Activated CD8-positive, alpha-beta T cell treated with anti-CD3 and anti-CD28 coated beads for 36 hours (primary cell): ENCODE data around the gene LHFPL3. TPM values are rescaled to one million over a fixed set of nuclear protein-coding genes. Genes with fewer than 3 reads are reported as not detected.

Experiments used
- ATAC-seq: fragments of 200-7000 bp; cut with Tn5 transposase; one replicate; pipeline ENCODE4 v1.10.0; 2021; ENCODE audit warnings: mild to moderate bottlenecking, moderate library complexity
- CTCF ChIA-PET: fragments of 350-600 bp; sonication (Branson Sonifier 250); formaldehyde crosslinking; loops from one replicate; lab custom pipeline; 2021; ENCODE audit warnings: antibody characterized with exemption; lab: Charles Lee
- POLR2A ChIA-PET: fragments of 350-600 bp; sonication (Branson Sonifier 250); formaldehyde crosslinking; loops from one replicate; lab custom pipeline; 2021; ENCODE audit warnings: antibody characterized with exemption; lab: Charles Lee
- DNase-seq: peaks from one replicate; pipeline ENCODE4 v3.0.0-alpha.2; 2020
- H3K27ac Mint-ChIP-seq: one replicate; pipeline ENCODE4 v1.8.0; 2021; ENCODE audit warnings: mild to moderate bottlenecking, mixed read lengths
- H3K27me3 Mint-ChIP-seq: one replicate; pipeline ENCODE4 v1.8.0; 2021; ENCODE audit warnings: mixed read lengths
- H3K36me3 Mint-ChIP-seq: one replicate; pipeline ENCODE4 v1.8.0; 2021; ENCODE audit warnings: low read depth, mixed read lengths
- H3K4me1 Mint-ChIP-seq: one replicate; pipeline ENCODE4 v1.8.0; 2021; ENCODE audit warnings: low read depth, mixed read lengths
- H3K4me3 Mint-ChIP-seq: one replicate; pipeline ENCODE4 v1.8.0; 2021; ENCODE audit warnings: mild to moderate bottlenecking, moderate library complexity, mixed read lengths
- H3K9me3 Mint-ChIP-seq: one replicate; pipeline ENCODE4 v1.8.0; 2021; ENCODE audit warnings: mixed read lengths
- intact Hi-C: fragments of 100-400 bp; cut with micrococcal nuclease; formaldehyde crosslinking; loops from one replicate; pipeline ENCODE4 v1.10.0; 2022
- total RNA-seq, 2 experiments: library from RNA; stranded (reverse); gene quantifications; one replicate each; pipeline ENCODE4 v1.2.3, GENCODE V29; 2021
- TF ChIP-seq, protein P1 (sequence below): fragments of 200-600 bp; IDR thresholded peaks from one replicate; pipeline ENCODE4 v1.8.0; 2022; ENCODE audit warnings: antibody characterized with exemption, mild to moderate bottlenecking

Gene LHFPL3
- total RNA-seq, 2 experiments from 2014 or later: not detected

DNA sequence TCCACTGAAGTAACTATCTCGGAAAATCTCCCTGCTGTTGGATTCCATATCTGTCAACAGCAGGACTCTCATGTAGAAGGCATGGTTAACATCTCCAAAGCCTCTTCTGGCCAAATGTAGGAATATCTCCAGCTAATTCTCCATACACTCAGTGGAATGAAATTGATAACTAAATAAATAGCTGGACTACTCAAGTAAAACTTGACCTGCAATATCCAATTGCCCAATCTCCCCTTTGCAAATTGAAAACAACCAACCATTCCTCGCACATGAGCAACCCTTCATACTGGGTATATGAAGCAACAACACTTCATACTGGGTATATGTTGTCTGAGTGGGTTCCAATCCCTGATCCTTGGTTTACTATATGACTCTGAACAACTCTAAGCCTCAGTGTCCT is 580.2 kb downstream of the LHFPL3 start:
- H3K36me3 Mint-ChIP-seq: no peaks in the 10 kb centered on the region
- ATAC-seq: no peak
- H3K4me1 Mint-ChIP-seq: no peaks in the 10 kb centered on the region
- peaks cover 5% of the 10 kb centered on the region for H3K27me3 Mint-ChIP-seq
- no peak for DNase-seq
- TF ChIP-seq, protein P1, sequence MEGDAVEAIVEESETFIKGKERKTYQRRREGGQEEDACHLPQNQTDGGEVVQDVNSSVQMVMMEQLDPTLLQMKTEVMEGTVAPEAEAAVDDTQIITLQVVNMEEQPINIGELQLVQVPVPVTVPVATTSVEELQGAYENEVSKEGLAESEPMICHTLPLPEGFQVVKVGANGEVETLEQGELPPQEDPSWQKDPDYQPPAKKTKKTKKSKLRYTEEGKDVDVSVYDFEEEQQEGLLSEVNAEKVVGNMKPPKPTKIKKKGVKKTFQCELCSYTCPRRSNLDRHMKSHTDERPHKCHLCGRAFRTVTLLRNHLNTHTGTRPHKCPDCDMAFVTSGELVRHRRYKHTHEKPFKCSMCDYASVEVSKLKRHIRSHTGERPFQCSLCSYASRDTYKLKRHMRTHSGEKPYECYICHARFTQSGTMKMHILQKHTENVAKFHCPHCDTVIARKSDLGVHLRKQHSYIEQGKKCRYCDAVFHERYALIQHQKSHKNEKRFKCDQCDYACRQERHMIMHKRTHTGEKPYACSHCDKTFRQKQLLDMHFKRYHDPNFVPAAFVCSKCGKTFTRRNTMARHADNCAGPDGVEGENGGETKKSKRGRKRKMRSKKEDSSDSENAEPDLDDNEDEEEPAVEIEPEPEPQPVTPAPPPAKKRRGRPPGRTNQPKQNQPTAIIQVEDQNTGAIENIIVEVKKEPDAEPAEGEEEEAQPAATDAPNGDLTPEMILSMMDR: no peak
- no peaks in the 10 kb centered on the region for H3K9me3 Mint-ChIP-seq
- CTCF ChIA-PET: interaction anchor here (2.9 to 3.7 kb wide), 2 partner anchors 10 to 25 kb away, joined by 16 to 23 read pairs; no protein-coding TSS in a partner anchor
- no peak overlapping the region for H3K4me3 Mint-ChIP-seq
- POLR2A ChIA-PET: interaction anchor here (0.6 kb wide), 1 partner anchor 436 kb away, joined by 3 read pairs; no protein-coding TSS in a partner anchor
- intact Hi-C loops: no loop called here
- H3K27ac Mint-ChIP-seq: no peak overlapping the region

DNA sequence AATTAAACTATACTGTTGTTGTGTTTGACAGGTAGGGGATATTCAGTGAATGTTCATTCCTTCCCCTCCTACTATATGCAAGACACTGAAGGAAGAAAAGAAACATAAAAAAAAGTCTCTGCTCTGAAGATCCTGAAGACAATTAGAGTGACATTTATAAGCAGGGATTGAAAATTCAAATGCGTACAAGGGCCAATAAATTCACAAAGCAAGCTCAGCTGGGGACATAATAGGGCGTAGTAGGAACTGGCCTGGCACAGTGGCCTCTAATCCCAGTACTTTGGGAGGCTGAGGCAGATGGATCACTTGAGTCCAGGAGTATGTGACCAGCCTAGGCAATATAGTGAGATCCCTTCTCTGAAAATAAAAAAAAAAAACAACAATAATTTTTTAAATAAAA is 580.7 kb downstream of the LHFPL3 start:
- intact Hi-C loops: no loop called here
- Mint-ChIP-seq H3K27me3 (peaks cover 3% of the 10 kb centered on the region), H3K9me3 (no peaks in the 10 kb centered on the region), H3K27ac (no peak overlapping the region), H3K4me3 (no peak overlapping the region), H3K4me1 (no peaks in the 10 kb centered on the region), H3K36me3 (no peaks in the 10 kb centered on the region)
- ChIA-PET CTCF (interaction anchor here (0.7 to 3.7 kb wide), 4 partner anchors 9 to 61 kb away, joined by 3 to 23 read pairs (median 10); no protein-coding TSS in a partner anchor), POLR2A (interaction anchor here (0.6 to 1.1 kb wide), 2 partner anchors 14 to 435 kb away, joined by 3 to 4 read pairs; no protein-coding TSS in a partner anchor)
- DNase-seq: no peak
- no peak for ATAC-seq
- TF ChIP-seq, protein P1: no peak

DNA sequence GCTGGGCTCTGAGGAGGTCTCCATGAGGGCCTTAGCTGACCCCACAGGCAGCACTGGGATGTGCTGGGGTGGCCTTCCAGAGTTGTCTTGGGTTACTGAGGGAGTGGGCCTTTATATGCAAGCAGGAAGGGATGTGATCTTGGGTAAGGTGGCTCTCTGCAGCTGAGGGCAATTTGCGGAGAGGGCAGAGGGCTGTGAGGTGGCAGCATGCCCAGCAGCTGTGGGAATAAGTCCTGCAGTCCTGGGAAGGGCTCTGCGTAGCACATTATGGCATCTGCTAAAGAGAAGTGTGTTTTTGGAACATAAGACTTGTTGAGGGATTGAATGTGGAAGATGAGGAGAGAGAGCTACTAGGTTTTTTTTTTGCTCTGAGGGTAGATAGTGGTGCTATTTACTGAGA is 586.0 kb downstream of the LHFPL3 start:
- no peaks in the 10 kb centered on the region for H3K36me3 Mint-ChIP-seq
- intact Hi-C loops: no loop called here
- H3K9me3 Mint-ChIP-seq: no peaks in the 10 kb centered on the region
- TF ChIP-seq, protein P1: no peak
- H3K4me1 Mint-ChIP-seq: no peaks in the 10 kb centered on the region
- no peaks in the 10 kb centered on the region for H3K27me3 Mint-ChIP-seq
- POLR2A ChIA-PET: no interaction called here
- ATAC-seq: no peak
- H3K27ac Mint-ChIP-seq: no peak overlapping the region
- DNase-seq: no peak
- H3K4me3 Mint-ChIP-seq: no peak overlapping the region
- CTCF ChIA-PET: interaction anchor here (7.8 kb wide), 1 partner anchor 29 kb away, joined by 162 read pairs; no protein-coding TSS in a partner anchor

DNA sequence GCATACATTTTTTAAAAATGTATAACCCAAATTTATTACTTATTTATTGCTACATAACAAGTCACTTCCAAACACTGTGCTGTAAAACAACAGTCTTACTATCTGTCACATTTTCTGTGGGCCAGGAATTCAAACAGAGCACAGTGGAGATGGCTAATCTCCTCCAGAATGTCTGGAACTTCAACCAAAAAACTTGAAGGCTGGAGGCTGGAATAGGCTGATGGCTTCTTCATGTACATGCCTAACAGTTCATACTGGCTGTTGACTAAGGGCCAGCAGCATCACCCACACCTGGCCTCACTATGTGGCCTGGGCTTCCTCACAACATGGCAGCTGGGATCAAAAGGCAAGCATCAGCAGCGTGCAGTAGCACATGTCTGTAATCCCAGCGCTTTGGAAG is 593.2 kb downstream of the LHFPL3 start:
- TF ChIP-seq, protein P1: no peak
- Mint-ChIP-seq H3K4me3 (no peak overlapping the region), H3K36me3 (no peaks in the 10 kb centered on the region), H3K27ac (no peak overlapping the region), H3K27me3 (no peaks in the 10 kb centered on the region), H3K4me1 (peaks cover 4% of the 10 kb centered on the region), H3K9me3 (no peaks in the 10 kb centered on the region)
- ChIA-PET CTCF (interaction anchor here (0.7 to 7.8 kb wide), 7 partner anchors 36 to 106 kb away, joined by 3 to 162 read pairs (median 4); no protein-coding TSS in a partner anchor), POLR2A (no interaction called here)
- no peak for ATAC-seq
- no peak for DNase-seq
- intact Hi-C loops: loop anchor here (5.0 kb wide), 1 partner anchor 141 kb away; no protein-coding TSS in a partner anchor
